Measurements from ENCODE around the gene RAB27B.

GRCh38 chr18:54871231-54871630, 43.0 kb downstream of the RAB27B start:
- no peak for TF ChIP-seq CTCF (IDR thresholded peaks at IDR 0.05)
- TF ChIP-seq ZBTB43 (CRISPR knock-in tag; IDR thresholded peaks at IDR 0.05) = no peak
- no peak for TF ChIP-seq FOXP4 (CRISPR knock-in tag; IDR thresholded peaks at IDR 0.05)
- no peak for TF ChIP-seq ATF1 (CRISPR knock-in tag; IDR thresholded peaks at IDR 0.05)
- no peak for TF ChIP-seq TCF7 (CRISPR knock-in tag; IDR thresholded peaks at IDR 0.05; ENCODE audit: low read depth)

All from WTC11 (cell line).